Stimulated activated CD8-positive, alpha-beta memory T cell treated with anti-CD3 and anti-CD28 coated beads, Interleukin-4, amount 100 ng/mL, for 24 hours (primary cell): Measurements from ENCODE around the gene MBD3L2.
"Not testable (repeated sequence)": the region's sequence is repeated elsewhere in the genome, so short reads cannot be mapped to it uniquely, and the experiment has no call there.

Source experiments
- DNase-seq: peaks from one replicate; pipeline ENCODE4 v3.0.0-alpha.2; 2020; ENCODE audit warnings: low read depth

Gene MBD3L2

GRCh38 chr19:7063339-7063738 lies 14.2 kb downstream of the MBD3L2 start:
- DNase-seq = no peak

- no peak for DNase-seq
Measured at GRCh38 chr19:7063764-7064418, 14.8 kb downstream of the MBD3L2 start.

GRCh38 chr19:7067122-7067521 lies 18.0 kb downstream of the MBD3L2 start:
- not testable (repeated sequence) for DNase-seq

GRCh38 chr19:7067716-7068115 lies 18.6 kb downstream of the MBD3L2 start:
- DNase-seq = no peak

- DNase-seq = no peak
Measured at GRCh38 chr19:7068599-7068998, 19.5 kb downstream of the MBD3L2 start.

- DNase-seq = peak; percentile 98
Measured at GRCh38 chr19:7069042-7069903, 20.2 kb downstream of the MBD3L2 start, which contains the start of gene ZNF557. Gene ZNF557, plus strand, starts transcription at chr19:7069703. Its CDS starts 5,372 bp downstream, at chr19:7075075.

GRCh38 chr19:7069904-7070226 lies 20.7 kb downstream of the MBD3L2 start:
- DNase-seq = no peak

- DNase-seq = no peak
Measured at GRCh38 chr19:7072541-7072940, 23.4 kb downstream of the MBD3L2 start.

GRCh38 chr19:7074705-7075282 lies 25.7 kb downstream of the MBD3L2 start:
- no peak for DNase-seq

- DNase-seq = no peak
Measured at GRCh38 chr19:7076151-7076550, 27.0 kb downstream of the MBD3L2 start.

- no peak for DNase-seq
Measured at GRCh38 chr19:7078008-7078407, 28.9 kb downstream of the MBD3L2 start.

- DNase-seq = no peak
Measured at GRCh38 chr19:7083076-7083956, 34.2 kb downstream of the MBD3L2 start.

GRCh38 chr19:7088999-7089398 lies 39.9 kb downstream of the MBD3L2 start:
- no peak for DNase-seq

- DNase-seq = no peak
Measured at GRCh38 chr19:7098096-7098495, 49.0 kb downstream of the MBD3L2 start.

- peak; percentile 83 for DNase-seq
Measured at GRCh38 chr19:7098701-7099596, 49.8 kb downstream of the MBD3L2 start.

- no peak for DNase-seq
Measured at GRCh38 chr19:7099597-7099921, 50.4 kb downstream of the MBD3L2 start.
